SK-N-SH (cell line): ENCODE results near the gene CAMK2B. TPM values are rescaled to one million over a fixed set of nuclear protein-coding genes. Genes with fewer than 3 reads are reported as not detected.
A peak's percentile ranks its signal among the peaks of the same experiment; 100 is the strongest.

ENCODE experiments used
- CTCF ChIA-PET: fragments of 300-600, 350-600 bp; formaldehyde crosslinking; extraction: SDS; loops from one replicate; lab custom pipeline; 2021; lab: Yijun Ruan, JAX
- POLR2A ChIA-PET: fragments of 350-600 bp; sonication (Branson Sonifier 250); formaldehyde crosslinking; extraction: SDS; loops from one replicate; lab custom pipeline; 2020; ENCODE audit warnings: antibody characterized with exemption, inconsistent platforms; lab: Yijun Ruan, JAX
- DNase-seq: peaks from one replicate; pipeline ENCODE4 v3.0.0; 2012
- H2AFZ ChIP-seq: fragments of 200-600 bp; sonication (generic); 2 replicates; pipeline ENCODE4 v1.8.1; 2016; ENCODE audit warnings: antibody characterized with exemption, mild to moderate bottlenecking, low read depth
- H3F3A ChIP-seq: fragments of 200-600 bp; sonication (generic); replicated peaks from 2 replicates; pipeline ENCODE3; 2016; ENCODE audit warnings: antibody characterized with exemption, mild to moderate bottlenecking; ENCODE audit not compliant: insufficient read depth
- H3K27ac ChIP-seq, 2 experiments: fragments of 200-500 bp in 1 of 2; fragments of 200-600 bp in 1 of 2; sonication (Bioruptor generic) in 1 of 2; sonication (generic), shearing (Covaris generic) in 1 of 2; 2 replicates each; pipeline versions ENCODE4 v1.5.1 to v1.6.1; 2014 to 2016; ENCODE audit warnings: low read depth in 2 of 2, inconsistent platforms in 1 of 2, low read length in 1 of 2, mild to moderate bottlenecking in 1 of 2, mixed read lengths in 1 of 2
- H3K27me3 ChIP-seq: fragments of 200-600 bp; sonication (generic), shearing (Covaris generic); 2 replicates; pipeline ENCODE4 v1.6.1; 2016; ENCODE audit warnings: mixed run types; ENCODE audit not compliant: insufficient read depth
- H3K36me3 ChIP-seq, 2 experiments: fragments of 200-500 bp in 1 of 2; fragments of 200-600 bp in 1 of 2; sonication (Bioruptor generic) in 1 of 2; sonication (generic) in 1 of 2; replicated peaks in 1 of 2; 2 replicates each; pipeline versions ENCODE3 to v1.5.1; 2014 to 2016; ENCODE audit warnings: low read length in 1 of 2, mild to moderate bottlenecking in 1 of 2; ENCODE audit not compliant: insufficient read depth in 2 of 2, control insufficient read depth in 1 of 2
- H3K4me1 ChIP-seq, 2 experiments: fragments of 200-500 bp in 1 of 2; fragments of 200-600 bp in 1 of 2; sonication (Bioruptor generic) in 1 of 2; sonication (generic), shearing (Covaris generic) in 1 of 2; 2 replicates each; pipeline versions ENCODE4 v1.5.1 to v1.6.1; 2014 to 2016; ENCODE audit warnings: low read depth in 1 of 2, low read length in 1 of 2, mixed run types in 1 of 2; ENCODE audit not compliant: insufficient read depth in 2 of 2, control insufficient read depth in 1 of 2
- H3K4me2 ChIP-seq: fragments of 200-600 bp; sonication (generic), shearing (Covaris generic); 2 replicates; pipeline ENCODE4 v1.6.1; 2017; ENCODE audit warnings: mixed run types
- H3K4me3 ChIP-seq, 2 experiments: fragments of 200-500 bp in 1 of 2; fragments of 200-600 bp in 1 of 2; sonication (Bioruptor generic) in 1 of 2; sonication (generic), shearing (Covaris generic) in 1 of 2; 2 replicates each; pipeline versions ENCODE4 v1.5.1 to v1.8.1; 2014 to 2016; ENCODE audit warnings: low read depth in 2 of 2, inconsistent platforms in 1 of 2, low read length in 1 of 2, mild to moderate bottlenecking in 1 of 2, mixed read lengths in 1 of 2, moderate library complexity in 1 of 2
- H3K79me2 ChIP-seq: fragments of 200-600 bp; sonication (generic); 2 replicates; pipeline ENCODE4 v1.8.1; 2017; ENCODE audit warnings: mild to moderate bottlenecking; ENCODE audit not compliant: insufficient read depth
- H3K9ac ChIP-seq: fragments of 200-600 bp; sonication (generic); 2 replicates; pipeline ENCODE4 v1.6.1; 2017; ENCODE audit warnings: mixed run types
- H3K9me2 ChIP-seq: fragments of 200-600 bp; sonication (generic); 2 replicates; pipeline ENCODE4 v1.6.1; 2017; ENCODE audit warnings: mixed run types
- H3K9me3 ChIP-seq: fragments of 200-600 bp; sonication (generic); 2 replicates; pipeline ENCODE4 v1.6.1; 2017; ENCODE audit warnings: mixed run types, mild to moderate bottlenecking, moderate library complexity
- H4K20me1 ChIP-seq: fragments of 200-600 bp; sonication (generic); 2 replicates; pipeline ENCODE4 v1.6.1; 2017; ENCODE audit warnings: mild to moderate bottlenecking, mixed run types; ENCODE audit not compliant: insufficient read depth
- CTCF ChIP-seq: fragments of 200-600 bp; sonication (generic); IDR thresholded peaks from 2 replicates; pipeline ENCODE4 v1.6.1; 2017; ENCODE audit warnings: antibody characterized with exemption, mild to moderate bottlenecking, moderate library complexity
- FOSL2 ChIP-seq: IDR thresholded peaks from 2 replicates; pipeline ENCODE4 v1.4.0; 2012; ENCODE audit warnings: low read depth, mild to moderate bottlenecking, moderate library complexity, borderline replicate concordance
- FOXJ3 ChIP-seq: sonication (generic); formaldehyde crosslinking; IDR thresholded peaks from 2 replicates; pipeline ENCODE4 v1.5.1; 2020; ENCODE audit warnings: mild to moderate bottlenecking, missing genetic modification reagents
- FOXM1 ChIP-seq: IDR thresholded peaks from 2 replicates; pipeline ENCODE4 v1.4.0; 2012; ENCODE audit warnings: low read depth, mild to moderate bottlenecking
- GABPA ChIP-seq: IDR thresholded peaks from 2 replicates; pipeline ENCODE4 v1.4.0; 2012; ENCODE audit warnings: low read depth, mild to moderate bottlenecking
- GATA2 ChIP-seq: sonication (generic); formaldehyde crosslinking; IDR thresholded peaks from 2 replicates; pipeline ENCODE4 v1.5.0; 2020; ENCODE audit warnings: mild to moderate bottlenecking, missing genetic modification reagents
- JUND ChIP-seq: IDR thresholded peaks from 2 replicates; pipeline ENCODE4 v1.4.0; 2012
- MEF2A ChIP-seq: IDR thresholded peaks from 2 replicates; pipeline ENCODE4 v1.4.0; 2012; ENCODE audit warnings: low read depth, borderline replicate concordance
- MXI1 ChIP-seq: IDR thresholded peaks from 2 replicates; pipeline ENCODE4 v1.6.1; 2012; ENCODE audit warnings: mild to moderate bottlenecking, low read depth, low read length, improper control_type of control experiment
- RAD21 ChIP-seq: IDR thresholded peaks from 2 replicates; pipeline ENCODE4 v1.6.1; 2012; ENCODE audit warnings: mild to moderate bottlenecking, low read length
- RCOR1 ChIP-seq: fragments of 150-350 bp; IDR thresholded peaks from 2 replicates; pipeline ENCODE4 v1.6.1; 2017; ENCODE audit warnings: antibody characterized with exemption, low read length
- RFX5 ChIP-seq: IDR thresholded peaks from 2 replicates; pipeline ENCODE4 v1.6.1; 2012; ENCODE audit warnings: mild to moderate bottlenecking, improper control_type of control experiment, low read length
- SMC3 ChIP-seq: IDR thresholded peaks from 2 replicates; pipeline ENCODE4 v1.6.1; 2012; ENCODE audit warnings: low read depth, low read length, improper control_type of control experiment
- TEAD4 ChIP-seq: IDR thresholded peaks from 2 replicates; pipeline ENCODE4 v1.4.0; 2012; ENCODE audit warnings: mild to moderate bottlenecking, borderline replicate concordance; ENCODE audit not compliant: insufficient read depth
- WGBS: methylation state at CpG from one replicate; pipeline ENCODE4 v1.1.6; 2017; ENCODE audit warnings: low lambda C conversion rate; 5-methylcytosine and 5-hydroxymethylcytosine counted together
- polyA plus RNA-seq, 3 experiments: library from polyadenylated mRNA; depleted of rRNA; stranded (reverse); fragments of >200 nt; gene quantifications; 2 replicates each; pipeline ENCODE4 v1.2.3, GENCODE V29; 2012
- TF ChIP-seq, protein P1 (sequence below): fragments of 150-350 bp; IDR thresholded peaks from 2 replicates; pipeline ENCODE4 v1.6.1; 2017; ENCODE audit warnings: antibody characterized with exemption, low read length, low read depth, borderline replicate concordance

CAMK2B gene
- polyA plus RNA-seq, 1 of the 3 experiments (the other 2 are of a cell fraction), result 0.20 TPM

DNA sequence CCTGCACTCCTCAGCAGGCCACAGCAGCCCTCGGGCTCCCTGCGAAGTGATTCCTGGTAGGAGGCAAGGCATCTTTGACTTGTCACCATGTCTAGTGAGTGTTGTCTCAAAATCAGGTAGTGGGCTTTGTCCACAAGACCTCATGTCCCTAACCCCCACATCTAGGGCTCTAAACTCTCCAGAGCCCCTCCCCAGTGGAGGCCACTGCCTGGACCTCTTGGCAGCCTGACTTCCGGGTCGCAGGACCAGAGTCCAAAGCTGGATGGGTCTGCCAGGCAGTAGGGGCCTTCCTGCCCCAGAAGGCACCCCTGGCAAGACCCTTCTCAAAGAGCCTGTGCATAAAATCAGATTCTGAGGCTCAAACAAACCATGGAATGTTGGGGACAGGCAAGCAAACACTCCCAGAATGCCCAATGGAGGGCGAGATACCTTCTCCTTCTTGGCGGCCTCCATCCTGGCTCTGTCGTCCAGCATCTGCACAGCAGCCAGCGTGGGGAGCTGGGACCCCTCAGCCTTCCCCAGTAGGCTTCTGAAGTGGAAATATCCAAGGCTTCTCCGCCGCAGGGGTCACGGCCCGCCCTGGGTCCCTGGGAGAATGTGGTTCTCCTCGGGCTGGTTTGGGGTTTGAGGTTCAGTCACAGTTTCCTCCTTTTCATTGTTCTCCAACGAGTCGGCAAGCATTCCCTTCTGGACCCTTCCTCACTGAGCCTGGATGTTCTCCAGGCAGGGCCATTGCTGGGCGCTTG is 136.7 kb downstream of the CAMK2B start (continued):
- no peak for TF ChIP-seq RFX5

- no peaks in the 10 kb centered on the region for H3K79me2 ChIP-seq
- H3K36me3 ChIP-seq, result no peaks in the 10 kb centered on the region
- no peak overlapping the region for H3K4me3 ChIP-seq
- ChIA-PET POLR2A (no interaction called here), CTCF (interaction anchor here (1.0 to 3.7 kb wide), 4 partner anchors 9 to 115 kb away, joined by 4 to 29 read pairs (median 4); partner anchors contain the start of gene YKT6)
- 65% methylated on average over 9 of the region's 9 CpGs for WGBS
- H3F3A ChIP-seq, result peaks cover 4% of the 10 kb centered on the region
- no peak overlapping the region for H3K4me2 ChIP-seq
- peaks cover 0 to 11% of the 10 kb centered on the region in 2 experiments; a peak in 2 of 4 replicates for H3K4me1 ChIP-seq
- H3K9me2 ChIP-seq, result no peaks in the 10 kb centered on the region
- no peaks in the 10 kb centered on the region for H4K20me1 ChIP-seq
- H3K27ac ChIP-seq, result no peak overlapping the region
- TF ChIP-seq GABPA, result no peak
- TF ChIP-seq MEF2A, result no peak
- no peak for TF ChIP-seq RAD21
- no peak for TF ChIP-seq RFX5
- no peak for TF ChIP-seq SMC3
- H2AFZ ChIP-seq, result no peak overlapping the region
- no peaks in the 10 kb centered on the region for H3K27me3 ChIP-seq
- DNase-seq, result no peak
- H3K9ac ChIP-seq, result no peak overlapping the region
- no peaks in the 10 kb centered on the region for H3K9me3 ChIP-seq
Measured at GRCh38 chr7:44187636-44188416, 137.6 kb downstream of the CAMK2B start.

- Histone ChIP-seq H3K27me3 (no peaks in the 10 kb centered on the region), H3K4me1 (peaks cover 0 to 11% of the 10 kb centered on the region in 2 experiments; a peak in 2 of 4 replicates), H2AFZ (no peak overlapping the region), H3K79me2 (no peaks in the 10 kb centered on the region), H3K36me3 (no peaks in the 10 kb centered on the region), H3K27ac (no peak overlapping the region), H3K4me2 (no peak overlapping the region), H3K9ac (no peak overlapping the region), H3K9me3 (no peaks in the 10 kb centered on the region), H4K20me1 (no peaks in the 10 kb centered on the region), H3K4me3 (no peak overlapping the region), H3F3A (peaks cover 4% of the 10 kb centered on the region), H3K9me2 (no peaks in the 10 kb centered on the region)
- ChIA-PET CTCF (interaction anchor here (1.0 to 3.7 kb wide), 4 partner anchors 10 to 114 kb away, joined by 4 to 29 read pairs (median 4); partner anchors contain the start of gene YKT6), POLR2A (no interaction called here)
- WGBS, result 79% methylated on average over 5 of the region's 5 CpGs
- DNase-seq, result no peak
- no peak for TF ChIP-seq GABPA
Measured at GRCh38 chr7:44186736-44187135, 138.7 kb downstream of the CAMK2B start.

DNA sequence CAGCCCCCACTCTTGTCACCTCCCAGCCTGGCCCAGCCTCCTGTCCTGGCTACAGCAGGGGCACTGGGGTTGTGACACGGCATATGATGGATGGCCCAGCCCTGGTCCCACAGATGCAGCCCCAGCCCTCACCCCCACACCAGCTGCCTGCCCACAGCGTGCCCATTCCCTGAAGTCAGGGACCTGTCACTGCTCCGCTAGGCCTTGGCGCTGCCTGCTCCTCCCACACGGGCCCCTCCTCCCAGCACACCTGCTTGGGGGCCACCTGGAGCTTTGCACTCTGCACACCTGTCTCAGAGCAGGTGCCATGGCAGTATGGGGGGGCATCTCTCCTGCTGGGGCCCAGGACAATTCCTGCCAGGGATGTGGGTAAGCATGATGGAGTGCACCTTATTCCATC is 139.7 kb downstream of the CAMK2B start:
- H3K4me3 ChIP-seq, result no peak overlapping the region
- no peak overlapping the region for H3K4me2 ChIP-seq
- no peak overlapping the region for H2AFZ ChIP-seq
- H3K36me3 ChIP-seq, result no peaks in the 10 kb centered on the region
- no peaks in the 10 kb centered on the region for H3K9me2 ChIP-seq
- H3K27ac ChIP-seq, result peak overlapping the region in 1 of 2 experiments; percentile 62; a peak in 2 of 4 replicates
- H3K79me2 ChIP-seq, result no peaks in the 10 kb centered on the region
- H3K27me3 ChIP-seq, result no peaks in the 10 kb centered on the region
- WGBS, result 83% methylated on average over 5 of the region's 5 CpGs
- no peak for DNase-seq
- H3K9me3 ChIP-seq, result no peaks in the 10 kb centered on the region
- H3F3A ChIP-seq, result peaks cover 4% of the 10 kb centered on the region
- H3K4me1 ChIP-seq, result peaks cover 0 to 11% of the 10 kb centered on the region in 2 experiments; a peak in 2 of 4 replicates
- H4K20me1 ChIP-seq, result no peaks in the 10 kb centered on the region
- ChIA-PET CTCF (interaction anchor here (1.8 to 3.7 kb wide), 2 partner anchors 11 to 113 kb away, joined by 6 to 29 read pairs; no protein-coding TSS in a partner anchor), POLR2A (no interaction called here)
- H3K9ac ChIP-seq, result 0 out of 2 replicates have a peak overlapping the region, but pooled peaks have one; percentile 34
- TF ChIP-seq RAD21 (no peak), RCOR1 (no peak), FOSL2 (no peak), MXI1 (no peak), FOXJ3 (CRISPR knock-in tag) (no peak), JUND (no peak), CTCF (no peak), GATA2 (CRISPR knock-in tag) (no peak), TEAD4 (no peak), RFX5 (no peak), FOXM1 (no peak), MEF2A (no peak)
- TF ChIP-seq, protein P1, sequence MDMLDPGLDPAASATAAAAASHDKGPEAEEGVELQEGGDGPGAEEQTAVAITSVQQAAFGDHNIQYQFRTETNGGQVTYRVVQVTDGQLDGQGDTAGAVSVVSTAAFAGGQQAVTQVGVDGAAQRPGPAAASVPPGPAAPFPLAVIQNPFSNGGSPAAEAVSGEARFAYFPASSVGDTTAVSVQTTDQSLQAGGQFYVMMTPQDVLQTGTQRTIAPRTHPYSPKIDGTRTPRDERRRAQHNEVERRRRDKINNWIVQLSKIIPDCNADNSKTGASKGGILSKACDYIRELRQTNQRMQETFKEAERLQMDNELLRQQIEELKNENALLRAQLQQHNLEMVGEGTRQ, result no peak
